ENCODE results near the gene CDKL1. TPM values are rescaled to one million over a fixed set of nuclear protein-coding genes. Genes with fewer than 3 reads are reported as not detected.

CDKL1 gene
- total and polyA plus RNA-seq, 2 of the 13 experiments (the other 11 are each of a cell fraction or from before 2014, with no cell fraction given), result 4.4 to 5.1 TPM

DNA sequence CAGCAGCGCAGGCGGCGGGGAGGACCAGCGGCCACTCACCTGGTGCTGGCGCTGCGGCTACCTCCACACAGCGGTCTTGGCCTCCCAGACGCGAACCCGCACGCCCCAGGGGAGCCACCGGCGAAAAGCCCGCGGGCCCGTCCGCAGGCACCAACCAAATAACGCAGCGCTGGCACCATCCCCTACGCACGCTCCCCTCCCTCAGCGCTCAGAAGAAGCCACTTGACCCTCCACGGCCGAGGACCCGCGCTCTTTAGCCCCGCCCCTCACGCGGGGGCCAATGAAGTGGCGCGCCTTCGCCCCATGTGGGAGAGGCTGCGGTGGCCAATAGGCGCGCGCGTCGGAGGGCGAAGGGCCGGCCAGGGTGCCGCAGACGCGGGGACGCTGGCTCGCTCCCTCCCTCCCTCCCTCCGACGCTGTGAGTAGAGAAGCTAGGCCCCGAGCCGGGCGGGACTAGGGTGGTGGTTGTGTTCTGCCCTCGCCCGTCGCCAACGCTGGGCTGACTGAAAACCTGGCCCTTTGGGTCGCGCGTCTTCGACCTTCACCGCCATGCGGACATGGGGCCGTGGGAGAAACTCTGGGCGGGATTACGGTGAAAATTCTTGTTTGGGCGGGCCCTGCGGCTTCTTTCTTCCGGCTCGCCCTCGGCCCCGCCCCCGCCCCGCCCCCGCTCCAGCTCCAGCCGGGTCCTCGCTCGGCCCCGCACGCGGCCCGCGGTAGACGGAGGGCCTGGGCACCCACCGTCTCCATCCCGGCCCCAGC lies 84.5 kb downstream of the CDKL1 start, which contains the start of the genes DMAC2L and L2HGDH (continued):
- TF ChIP-seq, protein P1, sequence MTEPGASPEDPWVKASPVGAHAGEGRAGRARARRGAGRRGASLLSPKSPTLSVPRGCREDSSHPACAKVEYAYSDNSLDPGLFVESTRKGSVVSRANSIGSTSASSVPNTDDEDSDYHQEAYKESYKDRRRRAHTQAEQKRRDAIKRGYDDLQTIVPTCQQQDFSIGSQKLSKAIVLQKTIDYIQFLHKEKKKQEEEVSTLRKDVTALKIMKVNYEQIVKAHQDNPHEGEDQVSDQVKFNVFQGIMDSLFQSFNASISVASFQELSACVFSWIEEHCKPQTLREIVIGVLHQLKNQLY (CRISPR knock-in tag; IDR thresholded peaks at IDR 0.05), result no peak
- TF ChIP-seq, protein P2, sequence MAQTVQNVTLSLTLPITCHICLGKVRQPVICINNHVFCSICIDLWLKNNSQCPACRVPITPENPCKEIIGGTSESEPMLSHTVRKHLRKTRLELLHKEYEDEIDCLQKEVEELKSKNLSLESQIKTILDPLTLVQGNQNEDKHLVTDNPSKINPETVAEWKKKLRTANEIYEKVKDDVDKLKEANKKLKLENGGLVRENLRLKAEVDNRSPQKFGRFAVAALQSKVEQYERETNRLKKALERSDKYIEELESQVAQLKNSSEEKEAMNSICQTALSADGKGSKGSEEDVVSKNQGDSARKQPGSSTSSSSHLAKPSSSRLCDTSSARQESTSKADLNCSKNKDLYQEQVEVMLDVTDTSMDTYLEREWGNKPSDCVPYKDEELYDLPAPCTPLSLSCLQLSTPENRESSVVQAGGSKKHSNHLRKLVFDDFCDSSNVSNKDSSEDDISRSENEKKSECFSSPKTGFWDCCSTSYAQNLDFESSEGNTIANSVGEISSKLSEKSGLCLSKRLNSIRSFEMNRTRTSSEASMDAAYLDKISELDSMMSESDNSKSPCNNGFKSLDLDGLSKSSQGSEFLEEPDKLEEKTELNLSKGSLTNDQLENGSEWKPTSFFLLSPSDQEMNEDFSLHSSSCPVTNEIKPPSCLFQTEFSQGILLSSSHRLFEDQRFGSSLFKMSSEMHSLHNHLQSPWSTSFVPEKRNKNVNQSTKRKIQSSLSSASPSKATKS (CRISPR knock-in tag; IDR thresholded peaks at IDR 0.05), result peak; percentile 86; the same call in 1 of the 2 replicates
- TF ChIP-seq, protein P3, sequence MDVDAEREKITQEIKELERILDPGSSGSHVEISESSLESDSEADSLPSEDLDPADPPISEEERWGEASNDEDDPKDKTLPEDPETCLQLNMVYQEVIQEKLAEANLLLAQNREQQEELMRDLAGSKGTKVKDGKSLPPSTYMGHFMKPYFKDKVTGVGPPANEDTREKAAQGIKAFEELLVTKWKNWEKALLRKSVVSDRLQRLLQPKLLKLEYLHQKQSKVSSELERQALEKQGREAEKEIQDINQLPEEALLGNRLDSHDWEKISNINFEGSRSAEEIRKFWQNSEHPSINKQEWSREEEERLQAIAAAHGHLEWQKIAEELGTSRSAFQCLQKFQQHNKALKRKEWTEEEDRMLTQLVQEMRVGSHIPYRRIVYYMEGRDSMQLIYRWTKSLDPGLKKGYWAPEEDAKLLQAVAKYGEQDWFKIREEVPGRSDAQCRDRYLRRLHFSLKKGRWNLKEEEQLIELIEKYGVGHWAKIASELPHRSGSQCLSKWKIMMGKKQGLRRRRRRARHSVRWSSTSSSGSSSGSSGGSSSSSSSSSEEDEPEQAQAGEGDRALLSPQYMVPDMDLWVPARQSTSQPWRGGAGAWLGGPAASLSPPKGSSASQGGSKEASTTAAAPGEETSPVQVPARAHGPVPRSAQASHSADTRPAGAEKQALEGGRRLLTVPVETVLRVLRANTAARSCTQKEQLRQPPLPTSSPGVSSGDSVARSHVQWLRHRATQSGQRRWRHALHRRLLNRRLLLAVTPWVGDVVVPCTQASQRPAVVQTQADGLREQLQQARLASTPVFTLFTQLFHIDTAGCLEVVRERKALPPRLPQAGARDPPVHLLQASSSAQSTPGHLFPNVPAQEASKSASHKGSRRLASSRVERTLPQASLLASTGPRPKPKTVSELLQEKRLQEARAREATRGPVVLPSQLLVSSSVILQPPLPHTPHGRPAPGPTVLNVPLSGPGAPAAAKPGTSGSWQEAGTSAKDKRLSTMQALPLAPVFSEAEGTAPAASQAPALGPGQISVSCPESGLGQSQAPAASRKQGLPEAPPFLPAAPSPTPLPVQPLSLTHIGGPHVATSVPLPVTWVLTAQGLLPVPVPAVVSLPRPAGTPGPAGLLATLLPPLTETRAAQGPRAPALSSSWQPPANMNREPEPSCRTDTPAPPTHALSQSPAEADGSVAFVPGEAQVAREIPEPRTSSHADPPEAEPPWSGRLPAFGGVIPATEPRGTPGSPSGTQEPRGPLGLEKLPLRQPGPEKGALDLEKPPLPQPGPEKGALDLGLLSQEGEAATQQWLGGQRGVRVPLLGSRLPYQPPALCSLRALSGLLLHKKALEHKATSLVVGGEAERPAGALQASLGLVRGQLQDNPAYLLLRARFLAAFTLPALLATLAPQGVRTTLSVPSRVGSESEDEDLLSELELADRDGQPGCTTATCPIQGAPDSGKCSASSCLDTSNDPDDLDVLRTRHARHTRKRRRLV (CRISPR knock-in tag; IDR thresholded peaks at IDR 0.05), result peak; percentile 91
- TF ChIP-seq ZNF605 (CRISPR knock-in tag; IDR thresholded peaks at IDR 0.05) (peak; percentile 96), PAWR (CRISPR knock-in tag; IDR thresholded peaks at IDR 0.05; ENCODE audit: borderline replicate concordance) (no peak), CHD4 (IDR thresholded peaks at IDR 0.05; ENCODE audit: borderline replicate concordance, low read length) (no peak), ZNF768 (CRISPR knock-in tag; IDR thresholded peaks at IDR 0.05) (peak; percentile 46), THYN1 (CRISPR knock-in tag; IDR thresholded peaks at IDR 0.05; ENCODE audit: borderline replicate concordance, low read depth) (no peak), ZFP36 (IDR thresholded peaks at IDR 0.05; ENCODE audit: borderline replicate concordance, low read depth, low read length, partially characterized antibody) (no peak), GATA4 (IDR thresholded peaks at IDR 0.05; ENCODE audit: borderline replicate concordance, low read depth) (peak; percentile 65; the same call in 1 of the 2 replicates)
- TF ChIP-seq, protein P4, sequence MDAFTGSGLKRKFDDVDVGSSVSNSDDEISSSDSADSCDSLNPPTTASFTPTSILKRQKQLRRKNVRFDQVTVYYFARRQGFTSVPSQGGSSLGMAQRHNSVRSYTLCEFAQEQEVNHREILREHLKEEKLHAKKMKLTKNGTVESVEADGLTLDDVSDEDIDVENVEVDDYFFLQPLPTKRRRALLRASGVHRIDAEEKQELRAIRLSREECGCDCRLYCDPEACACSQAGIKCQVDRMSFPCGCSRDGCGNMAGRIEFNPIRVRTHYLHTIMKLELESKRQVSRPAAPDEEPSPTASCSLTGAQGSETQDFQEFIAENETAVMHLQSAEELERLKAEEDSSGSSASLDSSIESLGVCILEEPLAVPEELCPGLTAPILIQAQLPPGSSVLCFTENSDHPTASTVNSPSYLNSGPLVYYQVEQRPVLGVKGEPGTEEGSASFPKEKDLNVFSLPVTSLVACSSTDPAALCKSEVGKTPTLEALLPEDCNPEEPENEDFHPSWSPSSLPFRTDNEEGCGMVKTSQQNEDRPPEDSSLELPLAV (CRISPR knock-in tag; conservative IDR thresholded peaks at IDR 0.05; ENCODE audit: low read depth), result no peak; the same call in 1 of the 2 replicates
- TF ChIP-seq, protein P5, sequence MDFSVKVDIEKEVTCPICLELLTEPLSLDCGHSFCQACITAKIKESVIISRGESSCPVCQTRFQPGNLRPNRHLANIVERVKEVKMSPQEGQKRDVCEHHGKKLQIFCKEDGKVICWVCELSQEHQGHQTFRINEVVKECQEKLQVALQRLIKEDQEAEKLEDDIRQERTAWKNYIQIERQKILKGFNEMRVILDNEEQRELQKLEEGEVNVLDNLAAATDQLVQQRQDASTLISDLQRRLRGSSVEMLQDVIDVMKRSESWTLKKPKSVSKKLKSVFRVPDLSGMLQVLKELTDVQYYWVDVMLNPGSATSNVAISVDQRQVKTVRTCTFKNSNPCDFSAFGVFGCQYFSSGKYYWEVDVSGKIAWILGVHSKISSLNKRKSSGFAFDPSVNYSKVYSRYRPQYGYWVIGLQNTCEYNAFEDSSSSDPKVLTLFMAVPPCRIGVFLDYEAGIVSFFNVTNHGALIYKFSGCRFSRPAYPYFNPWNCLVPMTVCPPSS (IDR thresholded peaks at IDR 0.05), result no peak
- TF ChIP-seq, protein P6, sequence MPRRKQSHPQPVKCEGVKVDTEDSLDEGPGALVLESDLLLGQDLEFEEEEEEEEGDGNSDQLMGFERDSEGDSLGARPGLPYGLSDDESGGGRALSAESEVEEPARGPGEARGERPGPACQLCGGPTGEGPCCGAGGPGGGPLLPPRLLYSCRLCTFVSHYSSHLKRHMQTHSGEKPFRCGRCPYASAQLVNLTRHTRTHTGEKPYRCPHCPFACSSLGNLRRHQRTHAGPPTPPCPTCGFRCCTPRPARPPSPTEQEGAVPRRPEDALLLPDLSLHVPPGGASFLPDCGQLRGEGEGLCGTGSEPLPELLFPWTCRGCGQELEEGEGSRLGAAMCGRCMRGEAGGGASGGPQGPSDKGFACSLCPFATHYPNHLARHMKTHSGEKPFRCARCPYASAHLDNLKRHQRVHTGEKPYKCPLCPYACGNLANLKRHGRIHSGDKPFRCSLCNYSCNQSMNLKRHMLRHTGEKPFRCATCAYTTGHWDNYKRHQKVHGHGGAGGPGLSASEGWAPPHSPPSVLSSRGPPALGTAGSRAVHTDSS (CRISPR knock-in tag; conservative IDR thresholded peaks at IDR 0.05), result peak; percentile 77; the same call in 1 of the 2 replicates
